ENCODE data around the gene PRDX3.

- TF ChIP-seq CTCF (IDR thresholded peaks at IDR 0.05) (peak; percentile 64 to 75 (median 68)), POLR2A (IDR thresholded peaks at IDR 0.05) (no peak)
Observed at GRCh38 chr10:119209035-119209735, 30.6 kb upstream of the PRDX3 start.

Measured in testis (tissue), 2 donors.